K562 (cell line): Measurements from ENCODE around the gene KBTBD6. TPM values are rescaled to one million over a fixed set of nuclear protein-coding genes. Genes with fewer than 3 reads are reported as not detected.

Experiments used
- ATAC-seq: fragments of 200-7000 bp; cut with Tn5 transposase; 3 replicates; pipeline ENCODE4 v1.9.1; 2020; ENCODE audit warnings: moderate library complexity
- BruUV-seq: library from RNA; stranded (reverse); fragments of 400-500 nt; replicated peaks from 2 replicates; lab custom pipeline; 2021; lab: Mats Ljungman, UMichigan
- CTCF ChIA-PET: fragments of 300-600 bp; formaldehyde crosslinking; extraction: SDS; loops from one replicate; lab custom pipeline; 2021; ENCODE audit warnings: low intra/inter-chr PET ratio; lab: Yijun Ruan, JAX
- POLR2A ChIA-PET: fragments of 300-600, 350-650 bp; sonication (Branson Sonifier 250); formaldehyde crosslinking; extraction: SDS; loops from one replicate; lab custom pipeline; 2021; ENCODE audit warnings: antibody characterized with exemption, inconsistent platforms; lab: Yijun Ruan, JAX
- DNase-seq, 4 experiments: peaks; one replicate each; pipeline versions ENCODE4 v3.0.0 to v3.0.0-alpha.2; 2011 to 2018; ENCODE audit warnings: low spot score in 3 of 4, mixed read lengths in 3 of 4; ENCODE audit errors: extremely low read depth in 1 of 4
- FAIRE-seq: peaks from 2 replicates; lab custom pipeline; 2011; peaks lifted over from hg19 to GRCh38; lab: Jason Lieb, UNC
- H2AFZ ChIP-seq: 2 replicates; pipeline ENCODE4 v1.6.0; 2011; ENCODE audit warnings: low read depth, low read length, control low read depth, inconsistent platforms
- H3K27ac ChIP-seq: fragments of 200-600 bp; 3 replicates; pipeline ENCODE4 v1.8.0; 2011; ENCODE audit warnings: low read depth, mild to moderate bottlenecking, control low read depth, inconsistent platforms, low read length, moderate library complexity, mixed read lengths; ENCODE audit errors: extremely low read depth
- H3K27me3 ChIP-seq, 2 experiments: fragments of 300-600 bp in 1 of 2; 2 replicates in 1 of 2; 3 replicates in 1 of 2; pipeline versions ENCODE4 v1.6.0 to v1.8.0; 2011; ENCODE audit warnings: inconsistent platforms in 2 of 2, low read length in 2 of 2, mild to moderate bottlenecking in 1 of 2, mixed read lengths in 1 of 2, moderate library complexity in 1 of 2; ENCODE audit not compliant: control insufficient read depth in 2 of 2, insufficient read depth in 2 of 2
- H3K36me3 ChIP-seq: fragments of 300-600 bp; 3 replicates; pipeline ENCODE4 v1.8.0; 2011; ENCODE audit warnings: mild to moderate bottlenecking, low read length, inconsistent platforms; ENCODE audit not compliant: control insufficient read depth, insufficient read depth
- H3K4me1 ChIP-seq, 2 experiments: fragments of 200-600 bp in 1 of 2; replicated peaks in 1 of 2; 2 replicates in 1 of 2; 3 replicates in 1 of 2; pipeline versions ENCODE4 v1.5.1 to v1.8.0; 2011; ENCODE audit warnings: inconsistent platforms in 2 of 2, low read length in 2 of 2, mild to moderate bottlenecking in 1 of 2, mixed read lengths in 1 of 2, moderate library complexity in 1 of 2; ENCODE audit not compliant: control insufficient read depth in 2 of 2, insufficient read depth in 2 of 2
- H3K4me2 ChIP-seq: 2 replicates; pipeline ENCODE4 v1.6.1; 2011; ENCODE audit warnings: low read length, control low read depth, inconsistent platforms, mixed read lengths; ENCODE audit not compliant: insufficient read depth
- H3K4me3 ChIP-seq: fragments of 200-600 bp; sonication (generic), shearing (Covaris generic); 2 replicates; pipeline ENCODE4 v1.5.1; 2016; ENCODE audit warnings: control low read depth, inconsistent platforms
- H3K79me2 ChIP-seq: fragments of 200-600 bp; 3 replicates; pipeline ENCODE4 v1.8.0; 2011; ENCODE audit warnings: low read length, inconsistent platforms; ENCODE audit not compliant: control insufficient read depth, insufficient read depth
- H3K9ac ChIP-seq, 2 experiments: 2 replicates each; pipeline versions ENCODE4 v1.6.0 to v1.6.1; 2011; ENCODE audit warnings: low read depth in 2 of 2, low read length in 2 of 2, control low read depth in 1 of 2, inconsistent platforms in 1 of 2, mild to moderate bottlenecking in 1 of 2, mixed read lengths in 1 of 2; ENCODE audit not compliant: insufficient read depth in 1 of 2
- H3K9me1 ChIP-seq: one replicate; pipeline ENCODE4 v1.6.0; 2011; ENCODE audit warnings: inconsistent platforms, mild to moderate bottlenecking, low read length, moderate library complexity; ENCODE audit not compliant: control insufficient read depth, insufficient read depth
- H3K9me3 ChIP-seq: replicated peaks from 2 replicates; pipeline ENCODE4 v1.5.1; 2011; ENCODE audit warnings: low read depth, low read length, inconsistent platforms; ENCODE audit not compliant: control insufficient read depth, insufficient read depth
- H4K20me1 ChIP-seq: replicated peaks from 2 replicates; pipeline ENCODE4 v1.6.1; 2011; ENCODE audit warnings: low read length, inconsistent platforms, mixed read lengths; ENCODE audit not compliant: control insufficient read depth, insufficient read depth
- CREBBP ChIP-seq: IDR thresholded peaks from one replicate; pipeline ENCODE4 v1.6.1; 2012; ENCODE audit warnings: low read depth, mild to moderate bottlenecking, control low read depth, inconsistent platforms, low read length
- DIDO1 ChIP-seq: fragments of 450-650 bp; IDR thresholded peaks from 2 replicates; pipeline ENCODE4 v1.6.1; 2016; ENCODE audit warnings: low read depth, missing biosample characterization, missing genetic modification characterization
- KLF10 ChIP-seq: fragments of 250-450 bp; sonication (Bioruptor Pico); IDR thresholded peaks from 2 replicates; pipeline ENCODE4 v1.6.1; 2021; ENCODE audit warnings: matching md5 sums
- MED1 ChIP-seq: sonication (generic); formaldehyde crosslinking; IDR thresholded peaks from 2 replicates; pipeline ENCODE4 v1.8.1; 2023; ENCODE audit warnings: missing genetic modification reagents, borderline replicate concordance
- MIER1 ChIP-seq: fragments of 450-650 bp; IDR thresholded peaks from 2 replicates; pipeline ENCODE4 v1.6.1; 2016; ENCODE audit warnings: antibody characterized with exemption, mild to moderate bottlenecking, low read depth
- NCOR1 ChIP-seq: fragments of 450-650 bp; IDR thresholded peaks from 2 replicates; pipeline ENCODE4 v1.6.1; 2016; ENCODE audit warnings: mild to moderate bottlenecking, moderate library complexity
- ZNF146 ChIP-seq: IDR thresholded peaks from one replicate; pipeline ENCODE4 v1.6.1; 2018; ENCODE audit warnings: missing compliant biosample characterization; ENCODE audit not compliant: unreplicated experiment
- WGBS: fragments of 100-300 bp; shearing (Covaris generic); methylation state at CpG from one replicate; pipeline ENCODE4 v1.1.6; 2016; ENCODE audit warnings: low coverage, mixed read lengths; ENCODE audit not compliant: insufficient coverage; ENCODE audit errors: missing lambda C conversion rate; 5-methylcytosine and 5-hydroxymethylcytosine counted together
- in situ Hi-C: fragments of 300-500 bp; cut with MboI; formaldehyde crosslinking; loops from 4 replicates; pipeline ENCODE4 v1.15.0; 2018; ENCODE audit warnings: inconsistent platforms, mixed read lengths
- intact Hi-C: fragments of 100-400 bp; cut with micrococcal nuclease; formaldehyde crosslinking; loops from 2 replicates; pipeline ENCODE4 v1.14.2; 2022
- polyA plus RNA-seq, 8 experiments: library from polyadenylated mRNA; depleted of rRNA in 4 of 8; stranded (reverse) in 5 of 8; unstranded in 3 of 8; fragments of >200 nt; fragmentation: Nextera tagmentation in 2 of 8; fragmentation: Illumina TruSeq in 1 of 8; extraction: Ambion mirVana in 2 of 8; extraction: Trizol in 1 of 8; gene quantifications; 2 replicates each; pipeline versions ENCODE4 v1.2.1 to v1.2.3, GENCODE V29; 2011 to 2014; ENCODE audit warnings: inconsistent platforms in 1 of 8, missing spikeins in 1 of 8
- total RNA-seq, 7 experiments: library from RNA; depleted of rRNA in 6 of 7; stranded (reverse); fragments of >200 nt in 6 of 7; fragmentation: Illumina TruSeq in 2 of 7; extraction: Trizol in 2 of 7; gene quantifications; 2 replicates each; pipeline versions ENCODE4 v1.2.1 to v1.2.3, GENCODE V29; 2011 to 2021; ENCODE audit warnings: low replicate concordance in 1 of 7
- TF ChIP-seq, protein P1 (sequence below): sonication (generic); formaldehyde crosslinking; IDR thresholded peaks from 2 replicates; pipeline ENCODE4 v1.8.0; 2022; ENCODE audit warnings: missing genetic modification reagents, mild to moderate bottlenecking, borderline replicate concordance
- TF ChIP-seq, protein P2 (sequence below): fragments of 250-450 bp; sonication (Bioruptor Pico); IDR thresholded peaks from 2 replicates; pipeline ENCODE4 v1.8.0; 2022; ENCODE audit warnings: moderate library complexity, mild to moderate bottlenecking, inconsistent platforms
- TF ChIP-seq, protein P3 (sequence below): fragments of 450-650 bp; IDR thresholded peaks from 2 replicates; pipeline ENCODE4 v1.6.1; 2014; ENCODE audit warnings: low read depth, mild to moderate bottlenecking, moderate library complexity, borderline replicate concordance
- TF ChIP-seq, protein P4 (sequence below): fragments of 250-450 bp; sonication (Bioruptor Pico); IDR thresholded peaks from 2 replicates; pipeline ENCODE4 v1.9.0; 2021; ENCODE audit warnings: mild to moderate bottlenecking
- TF ChIP-seq, protein P5 (sequence below): fragments of 450-650 bp; IDR thresholded peaks from 2 replicates; pipeline ENCODE4 v1.6.1; 2017; ENCODE audit warnings: antibody characterized with exemption, mild to moderate bottlenecking
- TF ChIP-seq, protein P6 (sequence below): IDR thresholded peaks from 3 replicates; pipeline ENCODE4 v1.6.1; 2011; ENCODE audit warnings: borderline replicate concordance, mild to moderate bottlenecking; ENCODE audit not compliant: insufficient read length, insufficient read depth

Gene KBTBD6
- total and polyA plus RNA-seq, 9 of the 15 experiments (the other 6 are each of a cell fraction or from before 2014, with no cell fraction given): 1.9 to 4.9 (median 3.2) TPM

DNA sequence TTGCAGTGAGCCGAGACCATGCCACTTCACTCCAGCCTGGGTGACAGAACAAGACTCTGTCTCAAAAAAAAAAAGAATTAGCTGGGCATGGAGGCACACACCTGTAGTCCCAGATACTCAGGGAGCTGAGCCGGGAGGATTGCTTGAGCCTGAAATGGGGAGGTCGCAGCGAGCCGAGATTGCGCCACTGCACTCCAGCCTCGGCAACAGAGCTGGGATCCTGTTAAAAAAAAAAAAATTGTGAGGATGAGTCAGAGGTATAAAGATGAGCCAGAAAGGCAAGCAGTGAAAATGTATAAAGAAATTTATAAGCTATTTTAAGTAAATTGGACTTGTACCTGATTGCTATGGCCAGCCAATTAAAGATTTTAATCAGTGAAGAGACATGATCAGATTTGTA, 21.1 kb downstream of the KBTBD6 start:
- Histone ChIP-seq H3K36me3 (no peaks in the 10 kb centered on the region), H3K27ac (no peak overlapping the region), H3K9me1 (no peaks in the 10 kb centered on the region), H3K4me1 (peaks cover 2 to 5% of the 10 kb centered on the region in 2 experiments; a peak in 3 of 5 replicates), H3K79me2 (no peaks in the 10 kb centered on the region), H3K27me3 (no peaks in the 10 kb centered on the region), H3K4me2 (no peak overlapping the region), H3K9me3 (no peaks in the 10 kb centered on the region), H2AFZ (no peak overlapping the region), H4K20me1 (no peaks in the 10 kb centered on the region), H3K4me3 (no peak overlapping the region), H3K9ac (no peak overlapping the region)
- CTCF ChIA-PET: no interaction called here
- FAIRE-seq: no peak
- WGBS: 48% methylated on average over 7 of the region's 7 CpGs
- intact Hi-C loops: no loop called here
- DNase-seq: no peak
- in situ Hi-C loops: no loop called here
- BruUV-seq: no TSS peak
- no peak for ATAC-seq
- POLR2A ChIA-PET: no interaction called here
- TF ChIP-seq, protein P1, sequence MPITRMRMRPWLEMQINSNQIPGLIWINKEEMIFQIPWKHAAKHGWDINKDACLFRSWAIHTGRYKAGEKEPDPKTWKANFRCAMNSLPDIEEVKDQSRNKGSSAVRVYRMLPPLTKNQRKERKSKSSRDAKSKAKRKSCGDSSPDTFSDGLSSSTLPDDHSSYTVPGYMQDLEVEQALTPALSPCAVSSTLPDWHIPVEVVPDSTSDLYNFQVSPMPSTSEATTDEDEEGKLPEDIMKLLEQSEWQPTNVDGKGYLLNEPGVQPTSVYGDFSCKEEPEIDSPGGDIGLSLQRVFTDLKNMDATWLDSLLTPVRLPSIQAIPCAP (CRISPR knock-in tag): no peak
- TF ChIP-seq KLF10 (CRISPR knock-in tag) (no peak), MIER1 (no peak), NCOR1 (no peak), DIDO1 (tag) (no peak), ZNF146 (CRISPR knock-in tag) (no peak), MED1 (CRISPR knock-in tag) (no peak), CREBBP (no peak)
- TF ChIP-seq, protein P2, sequence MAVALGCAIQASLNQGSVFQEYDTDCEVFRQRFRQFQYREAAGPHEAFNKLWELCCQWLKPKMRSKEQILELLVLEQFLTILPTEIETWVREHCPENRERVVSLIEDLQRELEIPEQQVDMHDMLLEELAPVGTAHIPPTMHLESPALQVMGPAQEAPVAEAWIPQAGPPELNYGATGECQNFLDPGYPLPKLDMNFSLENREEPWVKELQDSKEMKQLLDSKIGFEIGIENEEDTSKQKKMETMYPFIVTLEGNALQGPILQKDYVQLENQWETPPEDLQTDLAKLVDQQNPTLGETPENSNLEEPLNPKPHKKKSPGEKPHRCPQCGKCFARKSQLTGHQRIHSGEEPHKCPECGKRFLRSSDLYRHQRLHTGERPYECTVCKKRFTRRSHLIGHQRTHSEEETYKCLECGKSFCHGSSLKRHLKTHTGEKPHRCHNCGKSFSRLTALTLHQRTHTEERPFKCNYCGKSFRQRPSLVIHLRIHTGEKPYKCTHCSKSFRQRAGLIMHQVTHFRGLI (CRISPR knock-in tag): no peak
- TF ChIP-seq, protein P3, sequence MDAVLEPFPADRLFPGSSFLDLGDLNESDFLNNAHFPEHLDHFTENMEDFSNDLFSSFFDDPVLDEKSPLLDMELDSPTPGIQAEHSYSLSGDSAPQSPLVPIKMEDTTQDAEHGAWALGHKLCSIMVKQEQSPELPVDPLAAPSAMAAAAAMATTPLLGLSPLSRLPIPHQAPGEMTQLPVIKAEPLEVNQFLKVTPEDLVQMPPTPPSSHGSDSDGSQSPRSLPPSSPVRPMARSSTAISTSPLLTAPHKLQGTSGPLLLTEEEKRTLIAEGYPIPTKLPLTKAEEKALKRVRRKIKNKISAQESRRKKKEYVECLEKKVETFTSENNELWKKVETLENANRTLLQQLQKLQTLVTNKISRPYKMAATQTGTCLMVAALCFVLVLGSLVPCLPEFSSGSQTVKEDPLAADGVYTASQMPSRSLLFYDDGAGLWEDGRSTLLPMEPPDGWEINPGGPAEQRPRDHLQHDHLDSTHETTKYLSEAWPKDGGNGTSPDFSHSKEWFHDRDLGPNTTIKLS: no peak
- TF ChIP-seq, protein P4, sequence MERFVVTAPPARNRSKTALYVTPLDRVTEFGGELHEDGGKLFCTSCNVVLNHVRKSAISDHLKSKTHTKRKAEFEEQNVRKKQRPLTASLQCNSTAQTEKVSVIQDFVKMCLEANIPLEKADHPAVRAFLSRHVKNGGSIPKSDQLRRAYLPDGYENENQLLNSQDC (CRISPR knock-in tag): no peak
- TF ChIP-seq, protein P5, sequence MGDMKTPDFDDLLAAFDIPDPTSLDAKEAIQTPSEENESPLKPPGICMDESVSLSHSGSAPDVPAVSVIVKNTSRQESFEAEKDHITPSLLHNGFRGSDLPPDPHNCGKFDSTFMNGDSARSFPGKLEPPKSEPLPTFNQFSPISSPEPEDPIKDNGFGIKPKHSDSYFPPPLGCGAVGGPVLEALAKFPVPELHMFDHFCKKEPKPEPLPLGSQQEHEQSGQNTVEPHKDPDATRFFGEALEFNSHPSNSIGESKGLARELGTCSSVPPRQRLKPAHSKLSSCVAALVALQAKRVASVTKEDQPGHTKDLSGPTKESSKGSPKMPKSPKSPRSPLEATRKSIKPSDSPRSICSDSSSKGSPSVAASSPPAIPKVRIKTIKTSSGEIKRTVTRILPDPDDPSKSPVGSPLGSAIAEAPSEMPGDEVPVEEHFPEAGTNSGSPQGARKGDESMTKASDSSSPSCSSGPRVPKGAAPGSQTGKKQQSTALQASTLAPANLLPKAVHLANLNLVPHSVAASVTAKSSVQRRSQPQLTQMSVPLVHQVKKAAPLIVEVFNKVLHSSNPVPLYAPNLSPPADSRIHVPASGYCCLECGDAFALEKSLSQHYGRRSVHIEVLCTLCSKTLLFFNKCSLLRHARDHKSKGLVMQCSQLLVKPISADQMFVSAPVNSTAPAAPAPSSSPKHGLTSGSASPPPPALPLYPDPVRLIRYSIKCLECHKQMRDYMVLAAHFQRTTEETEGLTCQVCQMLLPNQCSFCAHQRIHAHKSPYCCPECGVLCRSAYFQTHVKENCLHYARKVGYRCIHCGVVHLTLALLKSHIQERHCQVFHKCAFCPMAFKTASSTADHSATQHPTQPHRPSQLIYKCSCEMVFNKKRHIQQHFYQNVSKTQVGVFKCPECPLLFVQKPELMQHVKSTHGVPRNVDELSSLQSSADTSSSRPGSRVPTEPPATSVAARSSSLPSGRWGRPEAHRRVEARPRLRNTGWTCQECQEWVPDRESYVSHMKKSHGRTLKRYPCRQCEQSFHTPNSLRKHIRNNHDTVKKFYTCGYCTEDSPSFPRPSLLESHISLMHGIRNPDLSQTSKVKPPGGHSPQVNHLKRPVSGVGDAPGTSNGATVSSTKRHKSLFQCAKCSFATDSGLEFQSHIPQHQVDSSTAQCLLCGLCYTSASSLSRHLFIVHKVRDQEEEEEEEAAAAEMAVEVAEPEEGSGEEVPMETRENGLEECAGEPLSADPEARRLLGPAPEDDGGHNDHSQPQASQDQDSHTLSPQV: no peak
- TF ChIP-seq, protein P6, sequence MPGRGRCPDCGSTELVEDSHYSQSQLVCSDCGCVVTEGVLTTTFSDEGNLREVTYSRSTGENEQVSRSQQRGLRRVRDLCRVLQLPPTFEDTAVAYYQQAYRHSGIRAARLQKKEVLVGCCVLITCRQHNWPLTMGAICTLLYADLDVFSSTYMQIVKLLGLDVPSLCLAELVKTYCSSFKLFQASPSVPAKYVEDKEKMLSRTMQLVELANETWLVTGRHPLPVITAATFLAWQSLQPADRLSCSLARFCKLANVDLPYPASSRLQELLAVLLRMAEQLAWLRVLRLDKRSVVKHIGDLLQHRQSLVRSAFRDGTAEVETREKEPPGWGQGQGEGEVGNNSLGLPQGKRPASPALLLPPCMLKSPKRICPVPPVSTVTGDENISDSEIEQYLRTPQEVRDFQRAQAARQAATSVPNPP: no peak
